ENCODE data around the gene ANKRD17. TPM values are rescaled to one million over a fixed set of nuclear protein-coding genes. Genes with fewer than 3 reads are reported as not detected.
"Not testable (repeated sequence)": the region's sequence is repeated elsewhere in the genome, so short reads cannot be mapped to it uniquely, and the experiment has no call there.

Gene ANKRD17
- total and polyA plus RNA-seq, 2 donors (not counting 3 experiments of a cell fraction or from before 2014, with no cell fraction given): 33.3 to 64.4 TPM

GRCh38 chr4:73231518-73232487, 26.8 kb downstream of the ANKRD17 start:
- Histone ChIP-seq H3K4me3 (replicated peaks in 1 of 3; ENCODE audit: insufficient read depth in 1 of 3, low read depth in 1 of 3, low read length in 3 of 3) (no peak overlapping the region), H2AFZ (ENCODE audit: low read depth, low read length) (no peak overlapping the region), H3K9me3 (replicated peaks; ENCODE audit: control insufficient read depth, insufficient read depth, low read length) (no peaks in the 10 kb centered on the region), H3K27ac (ENCODE audit: insufficient read depth, low read depth, low read length) (no peak overlapping the region), H3K36me3 (ENCODE audit: control insufficient read depth in 2 of 2, extremely low read depth in 1 of 2, insufficient read depth in 2 of 2, low read length in 2 of 2) (peaks cover 2 to 6% of the 10 kb centered on the region in 2 experiments), H3K9ac (replicated peaks; ENCODE audit: extremely low read depth, insufficient read depth, low read length) (no peak overlapping the region), H3K79me2 (ENCODE audit: control insufficient read depth, insufficient read depth, low read length) (peaks cover 75% of the 10 kb centered on the region), H3K27me3 (ENCODE audit: control insufficient read depth in 2 of 2, insufficient read depth in 2 of 2, low read length in 2 of 2) (no peaks in the 10 kb centered on the region), H3K4me2 (ENCODE audit: insufficient read depth, low read length) (no peak overlapping the region), H3K4me1 (ENCODE audit: control insufficient read depth, extremely low read depth, insufficient read depth, low read length) (no peaks in the 10 kb centered on the region), H3K9me1 (replicated peaks; ENCODE audit: control insufficient read depth, extremely low read depth, insufficient read depth, low read length) (no peaks in the 10 kb centered on the region), H4K20me1 (replicated peaks; ENCODE audit: control insufficient read depth, extremely low read depth, insufficient read depth, low read length) (peaks cover 5% of the 10 kb centered on the region)
- POLR2A ChIA-PET: no interaction called here
- dilution Hi-C loops (cut with MboI; ENCODE audit: extremely low pct_ligation_motif_present, low sequenced_read_pairs) (no loop called here), intact Hi-C loops (cut with micrococcal nuclease) (no loop called here)
- BruUV-seq (replicated peaks): no TSS peak
- CTCF ChIA-PET: no interaction called here
- DNase-seq (ENCODE audit: low read depth, low spot score) (no peak), FAIRE-seq (no peak)
- no peak for TF ChIP-seq MAX (IDR thresholded peaks at IDR 0.05; ENCODE audit: insufficient read depth, insufficient read length)
- no peak for TF ChIP-seq POLR2AphosphoS5 (IDR thresholded peaks at IDR 0.05; ENCODE audit: insufficient read depth, low read depth, low read length)

GRCh38 chr4:73230865-73231517, 27.6 kb downstream of the ANKRD17 start:
- Histone ChIP-seq H3K4me1 (ENCODE audit: control insufficient read depth, extremely low read depth, insufficient read depth, low read length) (no peaks in the 10 kb centered on the region), H2AFZ (ENCODE audit: low read depth, low read length) (no peak overlapping the region), H3K27me3 (ENCODE audit: control insufficient read depth in 2 of 2, insufficient read depth in 2 of 2, low read length in 2 of 2) (no peaks in the 10 kb centered on the region), H3K4me2 (ENCODE audit: insufficient read depth, low read length) (no peak overlapping the region), H3K36me3 (ENCODE audit: control insufficient read depth in 2 of 2, extremely low read depth in 1 of 2, insufficient read depth in 2 of 2, low read length in 2 of 2) (peaks cover 2 to 6% of the 10 kb centered on the region in 2 experiments), H3K9ac (replicated peaks; ENCODE audit: extremely low read depth, insufficient read depth, low read length) (no peak overlapping the region), H3K4me3 (replicated peaks in 1 of 3; ENCODE audit: insufficient read depth in 1 of 3, low read depth in 1 of 3, low read length in 3 of 3) (no peak overlapping the region), H4K20me1 (replicated peaks; ENCODE audit: control insufficient read depth, extremely low read depth, insufficient read depth, low read length) (peaks cover 1% of the 10 kb centered on the region), H3K9me1 (replicated peaks; ENCODE audit: control insufficient read depth, extremely low read depth, insufficient read depth, low read length) (no peaks in the 10 kb centered on the region), H3K27ac (ENCODE audit: insufficient read depth, low read depth, low read length) (no peak overlapping the region), H3K79me2 (ENCODE audit: control insufficient read depth, insufficient read depth, low read length) (peaks cover 69% of the 10 kb centered on the region), H3K9me3 (replicated peaks; ENCODE audit: control insufficient read depth, insufficient read depth, low read length) (no peaks in the 10 kb centered on the region)
- no peak for DNase-seq (ENCODE audit: low read depth, low spot score)
- dilution Hi-C loops (cut with MboI; ENCODE audit: extremely low pct_ligation_motif_present, low sequenced_read_pairs) (no loop called here), intact Hi-C loops (cut with micrococcal nuclease) (no loop called here)
- TF ChIP-seq MAX (IDR thresholded peaks at IDR 0.05; ENCODE audit: insufficient read depth, insufficient read length) (no peak), POLR2A (IDR thresholded peaks at IDR 0.05; ENCODE audit: low read depth, low read length) (no peak)
- ChIA-PET POLR2A (no interaction called here), CTCF (no interaction called here)
- no peak for FAIRE-seq
- BruUV-seq (replicated peaks): no TSS peak

- DNase-seq (ENCODE audit: low read depth, low spot score); H3K9me1 ChIP-seq (replicated peaks; ENCODE audit: control insufficient read depth, extremely low read depth, insufficient read depth, low read length); CTCF ChIA-PET; dilution Hi-C loops (cut with MboI; ENCODE audit: extremely low pct_ligation_motif_present, low sequenced_read_pairs); H2AFZ ChIP-seq (ENCODE audit: low read depth, low read length); H3K4me1 ChIP-seq (ENCODE audit: control insufficient read depth, extremely low read depth, insufficient read depth, low read length); H3K36me3 ChIP-seq (ENCODE audit: control insufficient read depth in 2 of 2, extremely low read depth in 1 of 2, insufficient read depth in 2 of 2, low read length in 2 of 2); H3K27ac ChIP-seq (ENCODE audit: insufficient read depth, low read depth, low read length); POLR2A ChIA-PET; H3K9me3 ChIP-seq (replicated peaks; ENCODE audit: control insufficient read depth, insufficient read depth, low read length); H3K9ac ChIP-seq (replicated peaks; ENCODE audit: extremely low read depth, insufficient read depth, low read length); BruUV-seq (replicated peaks); H3K27me3 ChIP-seq (ENCODE audit: control insufficient read depth in 2 of 2, insufficient read depth in 2 of 2, low read length in 2 of 2); H3K4me2 ChIP-seq (ENCODE audit: insufficient read depth, low read length); H3K4me3 ChIP-seq (replicated peaks in 1 of 3; ENCODE audit: insufficient read depth in 1 of 3, low read depth in 1 of 3, low read length in 3 of 3); intact Hi-C loops (cut with micrococcal nuclease); FAIRE-seq; H4K20me1 ChIP-seq (replicated peaks; ENCODE audit: control insufficient read depth, extremely low read depth, insufficient read depth, low read length): not testable (repeated sequence)
- peaks cover 61% of the 10 kb centered on the region for H3K79me2 ChIP-seq (ENCODE audit: control insufficient read depth, insufficient read depth, low read length)
Observed at GRCh38 chr4:73228800-73229199, 29.8 kb downstream of the ANKRD17 start.
